Right cardiac atrium (tissue), 5 donors: ENCODE results near the gene BBLN. TPM values are rescaled to one million over a fixed set of nuclear protein-coding genes. Genes with fewer than 3 reads are reported as not detected.

ENCODE experiments used
- ATAC-seq, 2 donors: fragments of 200-7000 bp; cut with Tn5 transposase; one replicate each; pipeline versions ENCODE4 v1.8.0 to v1.9.1; 2020; ENCODE audit warnings: moderate library complexity in 2 of 2, mild to moderate bottlenecking in 1 of 2
- DNase-seq, 3 donors: peaks; one replicate each; pipeline ENCODE4 v3.0.0-alpha.2; 2020
- H3K27ac ChIP-seq: one replicate; pipeline ENCODE4 v1.5.1; 2013; ENCODE audit warnings: mild to moderate bottlenecking, low read length, control low read depth, moderate library complexity
- H3K27me3 ChIP-seq: one replicate; pipeline ENCODE4 v1.6.1; 2013; ENCODE audit not compliant: control insufficient read depth, insufficient read depth
- H3K4me1 ChIP-seq: one replicate; pipeline ENCODE4 v1.6.1; 2013; ENCODE audit warnings: low read length; ENCODE audit not compliant: control insufficient read depth, insufficient read depth
- H3K4me3 ChIP-seq: one replicate; pipeline ENCODE4 v1.5.1; 2013; ENCODE audit warnings: low read length, control low read depth
- H3K9me3 ChIP-seq: one replicate; pipeline ENCODE4 v1.6.1; 2013; ENCODE audit warnings: low read length; ENCODE audit not compliant: control insufficient read depth
- WGBS: extraction: QIAGEN DNeasy Blood & Tissue Kit; methylation state at CpG from one replicate; pipeline ENCODE4 v1.1.7; 2013; 5-methylcytosine and 5-hydroxymethylcytosine counted together
- intact Hi-C, 4 donors: fragments of 100-400 bp; cut with DNase I; formaldehyde crosslinking; loops; one replicate each; pipeline versions ENCODE4 v1.11.0 to v1.14.0; 2022 to 2023
- polyA plus RNA-seq: library from polyadenylated mRNA; stranded (reverse); fragments of 200-250 nt; gene quantifications from one replicate; pipeline ENCODE4 v1.2.3, GENCODE V29; 2013
- total RNA-seq, 4 donors: library from RNA; stranded (reverse); fragmentation: NEBNext Ultra II Directional; extraction: Animal tissue kit (Norgen Biotek cat#: 25700); gene quantifications; one replicate each; pipeline ENCODE4 v1.2.1, GENCODE V29; 2021
- donor health status: healthy with polysubstance abuse.
- donor health status: DM: no; HTN: yes; CAD: no.
- donor health status: DM: no; HTN: no; CAD: no.
- donor health status: DM: no; HTN: yes; CAD: no; lungs with severe emphysema.
- donor health status: DM: yes; HTN: yes; CAD: no.

The BBLN gene
- total and polyA plus RNA-seq, 5 donors: 41.6 to 138 (median 51.9) TPM

DNA sequence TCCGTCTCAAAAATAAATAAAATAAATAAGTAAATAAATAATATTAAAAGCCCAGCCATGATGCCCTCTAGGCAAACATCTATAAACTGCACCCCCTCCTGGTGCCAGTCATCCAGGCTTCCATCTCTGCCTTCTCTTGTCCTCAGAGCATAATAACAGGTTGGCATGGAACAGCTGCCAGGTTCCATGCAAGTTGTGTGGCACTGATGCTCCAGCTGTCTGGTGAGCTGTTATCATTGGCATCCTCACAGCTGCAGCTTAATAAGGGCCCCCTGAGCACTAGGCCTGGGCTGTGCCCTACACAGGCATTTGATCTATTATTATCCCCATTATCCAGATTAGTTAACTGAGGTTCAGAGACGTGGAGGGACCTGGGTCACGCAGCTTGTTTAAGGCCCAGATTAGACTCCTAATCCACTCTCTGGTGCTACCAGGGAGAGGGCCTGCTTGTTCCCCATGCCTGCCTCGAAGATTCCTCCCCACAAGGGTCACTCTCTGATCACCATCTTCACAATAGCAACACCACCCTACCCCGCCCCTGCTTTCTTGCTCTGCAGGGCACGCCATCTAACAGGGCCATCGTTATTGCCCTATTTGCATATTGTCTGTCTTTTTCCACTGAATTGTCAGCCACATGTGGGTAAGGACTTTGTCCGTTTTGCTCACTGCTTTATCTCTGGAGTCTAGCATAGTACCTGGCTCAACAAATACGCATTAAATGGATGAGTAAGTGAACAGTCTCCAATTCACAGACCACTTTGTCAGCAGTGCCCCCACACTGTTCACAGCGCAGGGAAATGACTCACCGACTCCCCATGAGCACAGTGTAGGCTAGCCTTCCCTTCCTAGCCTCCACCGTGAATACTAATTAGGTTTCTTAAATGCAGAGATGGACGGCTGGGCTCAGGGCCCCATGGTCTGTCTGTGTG is 41.6 kb downstream of the BBLN start:
- intact Hi-C loops: no loop called here
- Histone ChIP-seq H3K4me3 (no peak overlapping the region), H3K27me3 (no peaks in the 10 kb centered on the region), H3K27ac (no peak overlapping the region), H3K4me1 (no peaks in the 10 kb centered on the region), H3K9me3 (no peaks in the 10 kb centered on the region)
- no peak for ATAC-seq
- peak in 2 of 3 donors; percentile 19 to 37 for DNase-seq
- 85% methylated on average over 13 of the region's 13 CpGs for WGBS

DNA sequence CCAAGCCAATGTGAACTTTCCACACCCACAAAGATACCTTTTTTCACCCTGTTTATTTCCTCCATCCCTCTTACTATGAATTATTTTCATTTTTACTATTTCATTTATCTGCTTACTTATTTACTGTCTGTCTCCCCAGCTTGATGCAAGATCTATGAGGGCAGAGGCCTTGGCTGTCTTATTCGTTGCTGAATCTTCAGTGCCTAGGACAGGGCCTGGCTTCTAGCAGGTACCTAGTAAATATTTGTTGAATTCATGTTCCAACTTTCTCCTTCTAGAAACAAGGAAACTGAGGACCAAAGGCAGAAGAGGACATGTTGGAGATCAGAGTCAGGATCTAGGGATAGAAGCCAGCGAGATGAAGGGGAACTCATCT is 42.6 kb downstream of the BBLN start:
- 15% methylated on average over 2 of the region's 2 CpGs for WGBS
- no peaks in the 10 kb centered on the region for H3K9me3 ChIP-seq
- no peak overlapping the region for H3K4me3 ChIP-seq
- H3K4me1 ChIP-seq: no peaks in the 10 kb centered on the region
- H3K27ac ChIP-seq: no peak overlapping the region
- DNase-seq (no peak), ATAC-seq (no peak)
- intact Hi-C loops: no loop called here
- no peaks in the 10 kb centered on the region for H3K27me3 ChIP-seq

DNA sequence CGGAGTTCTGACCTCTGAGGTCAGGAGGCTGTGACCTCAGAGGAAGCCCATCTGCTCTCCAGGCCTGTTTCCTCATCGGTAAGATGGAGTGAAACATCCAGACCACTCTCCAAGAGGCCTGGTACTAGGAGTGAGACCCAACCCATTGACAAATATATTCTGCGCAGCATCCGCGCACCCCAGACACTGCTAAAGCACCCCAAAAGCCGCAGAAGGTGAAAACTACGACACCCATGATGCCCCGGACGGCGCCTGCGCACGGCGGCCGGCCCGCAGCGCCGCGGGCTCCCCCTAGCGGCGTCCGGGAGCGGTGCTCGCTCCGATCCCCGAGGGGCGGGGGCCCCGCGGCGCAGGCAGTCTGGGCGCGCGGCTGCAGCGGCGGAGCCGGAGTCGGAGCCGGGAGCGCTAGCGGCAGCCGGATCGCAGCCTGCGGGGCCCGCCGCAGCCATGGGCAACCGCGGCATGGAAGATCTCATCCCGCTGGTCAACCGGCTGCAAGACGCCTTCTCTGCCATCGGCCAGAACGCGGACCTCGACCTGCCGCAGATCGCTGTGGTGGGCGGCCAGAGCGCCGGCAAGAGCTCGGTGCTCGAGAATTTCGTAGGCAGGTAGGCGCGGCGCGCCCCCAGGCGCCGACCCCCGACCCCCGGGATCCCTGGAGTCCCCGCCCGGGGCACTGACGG is 43.1 kb downstream of the BBLN start, which contains the start of gene DNM1:
Gene DNM1 (plus strand): TSS at position 356 of the 683 bp plus-strand sequence. CDS start 92 bp downstream, at position 448.
- under 1% methylated on average over 72 of the region's 72 CpGs for WGBS
- no peak within 1 kb of the TSS for H3K27ac ChIP-seq
- intact Hi-C loops: no loop called here
- peak; percentile 80 to 84 for ATAC-seq
- H3K9me3 ChIP-seq: no peaks in the 10 kb centered on the region
- H3K4me3 ChIP-seq: peak within 1 kb of the TSS; percentile 48
- H3K27me3 ChIP-seq: no peaks in the 10 kb centered on the region
- no peaks in the 10 kb centered on the region for H3K4me1 ChIP-seq
- DNase-seq: peak; percentile 55 to 88 (median 88)

DNA sequence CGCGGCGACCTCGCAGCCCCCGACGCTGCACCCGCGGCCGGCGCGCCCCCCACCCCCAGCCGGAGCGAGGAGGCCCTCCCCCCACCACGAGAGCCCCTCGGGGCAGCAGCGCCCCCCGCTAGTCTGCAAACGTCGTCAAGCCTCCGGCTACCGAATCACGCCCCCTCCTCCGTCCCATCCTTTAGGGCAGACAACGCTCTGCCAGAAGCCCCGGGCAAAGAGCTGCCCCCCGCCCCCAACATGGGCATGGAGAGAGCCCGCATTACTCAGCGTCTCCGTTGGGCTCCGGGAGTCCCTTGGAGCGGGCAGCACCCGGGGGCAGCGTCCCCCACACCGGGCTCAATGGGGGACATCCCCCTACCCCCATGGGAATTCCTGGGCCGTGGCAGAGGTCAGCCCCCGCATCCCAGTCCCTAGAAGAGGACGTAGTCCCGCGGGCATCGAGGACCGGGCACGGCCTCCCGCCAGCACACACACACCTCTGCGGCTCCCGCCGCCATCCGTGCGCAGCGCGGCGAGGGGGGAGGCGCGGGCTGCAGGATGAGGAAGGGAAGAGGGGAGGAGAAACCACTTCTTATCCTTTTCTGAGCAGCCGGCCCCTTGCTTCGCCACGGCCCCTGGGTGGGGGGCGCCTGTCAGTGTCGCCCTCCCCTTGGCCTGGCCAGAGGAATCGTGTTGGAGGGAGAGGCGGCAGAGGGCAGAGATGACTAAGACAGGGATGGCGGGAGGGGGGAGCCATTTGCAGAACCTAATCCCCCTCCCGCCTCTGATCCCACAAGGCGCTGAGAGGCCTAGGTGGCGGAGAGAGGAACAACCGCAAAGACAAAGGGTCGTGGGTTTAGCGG is 43.9 kb downstream of the BBLN start:
- peak; percentile 33 to 39 for ATAC-seq
- no peak overlapping the region for H3K27ac ChIP-seq
- intact Hi-C loops: no loop called here
- no peaks in the 10 kb centered on the region for H3K9me3 ChIP-seq
- 1% methylated on average over 67 of the region's 67 CpGs for WGBS
- H3K4me1 ChIP-seq: no peaks in the 10 kb centered on the region
- peak; percentile 48 to 77 (median 67) for DNase-seq
- no peaks in the 10 kb centered on the region for H3K27me3 ChIP-seq
- H3K4me3 ChIP-seq: peak overlapping the region; percentile 48

DNA sequence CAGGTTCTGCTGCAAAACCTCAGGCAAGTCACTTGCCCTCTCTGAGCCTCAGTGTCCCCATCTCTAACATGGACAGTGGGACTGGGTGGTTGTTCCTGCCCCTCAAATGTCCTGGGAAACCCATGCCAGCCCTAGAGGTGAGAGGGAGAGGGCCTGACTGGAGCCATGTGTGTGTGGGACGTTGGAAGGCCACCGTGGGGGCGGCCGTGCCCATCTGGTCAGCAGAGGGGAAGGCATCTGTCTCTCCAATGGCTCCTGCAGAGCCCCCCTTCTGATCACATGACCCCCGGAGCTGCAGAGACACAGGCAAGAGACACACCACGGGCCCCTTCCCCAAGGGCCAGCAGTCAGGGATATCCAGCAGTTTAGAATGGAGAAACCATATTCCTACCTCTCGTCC is 44.8 kb downstream of the BBLN start:
- WGBS: 75% methylated on average over 7 of the region's 7 CpGs
- no peaks in the 10 kb centered on the region for H3K9me3 ChIP-seq
- H3K4me3 ChIP-seq: no peak overlapping the region
- intact Hi-C loops: no loop called here
- no peaks in the 10 kb centered on the region for H3K27me3 ChIP-seq
- H3K4me1 ChIP-seq: no peaks in the 10 kb centered on the region
- DNase-seq: no peak
- no peak overlapping the region for H3K27ac ChIP-seq
- no peak for ATAC-seq

DNA sequence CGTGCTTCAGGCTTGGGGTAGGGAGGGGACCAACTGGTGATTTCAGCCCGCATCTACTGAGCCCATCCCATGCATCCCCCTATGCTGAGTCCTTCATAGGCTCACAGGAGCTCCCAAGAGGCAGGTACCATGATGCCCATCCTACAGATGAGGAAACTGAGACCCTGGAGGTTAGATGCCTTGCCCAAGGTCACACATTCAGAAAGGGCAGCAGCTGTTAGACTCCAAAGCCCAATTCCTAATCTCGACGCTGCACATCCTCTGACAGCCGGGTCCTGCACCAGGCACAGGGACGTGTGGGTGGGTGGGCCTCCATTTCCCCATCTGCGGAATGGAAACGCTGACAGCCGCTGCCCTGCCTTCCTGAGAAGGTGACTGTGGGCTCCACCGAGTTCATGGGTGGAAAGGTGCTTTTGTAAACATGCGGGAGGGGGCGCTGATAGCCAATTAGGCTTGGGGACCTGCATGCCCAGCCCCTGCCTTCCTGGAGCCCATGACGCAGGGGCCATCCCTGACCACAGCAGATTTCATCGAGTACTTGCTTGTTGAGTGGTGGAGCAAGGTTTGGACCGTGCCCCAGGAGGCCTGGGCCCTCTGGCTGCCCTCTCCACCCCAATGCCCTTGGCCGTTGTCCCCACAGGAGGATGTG is 45.4 kb downstream of the BBLN start:
- WGBS: 81% methylated on average over 16 of the region's 16 CpGs
- Histone ChIP-seq H3K9me3 (no peaks in the 10 kb centered on the region), H3K27ac (no peak overlapping the region), H3K4me3 (no peak overlapping the region), H3K4me1 (no peaks in the 10 kb centered on the region), H3K27me3 (no peaks in the 10 kb centered on the region)
- ATAC-seq (no peak), DNase-seq (no peak)
- intact Hi-C loops: no loop called here

DNA sequence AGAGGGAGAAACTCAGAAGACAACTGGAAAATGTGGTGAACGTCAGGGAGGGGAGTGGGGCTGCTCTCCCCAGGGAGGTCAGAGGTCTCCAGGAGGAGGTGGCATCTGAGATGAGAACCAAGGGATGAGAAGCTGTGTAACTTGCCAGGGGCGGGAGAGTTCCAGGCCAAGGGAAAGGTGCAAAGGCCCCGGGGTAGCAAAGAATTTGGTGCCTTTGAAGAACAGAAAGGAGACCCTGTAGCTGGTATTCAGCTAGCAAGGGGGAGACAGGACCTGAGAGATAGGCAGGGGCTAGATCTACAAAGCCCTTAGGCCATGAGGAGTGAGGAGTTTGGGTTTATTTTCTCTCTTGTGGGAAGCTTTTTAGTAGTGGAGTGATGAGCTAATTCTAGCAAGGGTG is 46.4 kb downstream of the BBLN start:
- Histone ChIP-seq H3K27me3 (no peaks in the 10 kb centered on the region), H3K9me3 (no peaks in the 10 kb centered on the region), H3K4me1 (no peaks in the 10 kb centered on the region), H3K4me3 (no peak overlapping the region), H3K27ac (no peak overlapping the region)
- DNase-seq (no peak), ATAC-seq (no peak)
- intact Hi-C loops: no loop called here
- WGBS: 83% methylated on average over 3 of the region's 3 CpGs

DNA sequence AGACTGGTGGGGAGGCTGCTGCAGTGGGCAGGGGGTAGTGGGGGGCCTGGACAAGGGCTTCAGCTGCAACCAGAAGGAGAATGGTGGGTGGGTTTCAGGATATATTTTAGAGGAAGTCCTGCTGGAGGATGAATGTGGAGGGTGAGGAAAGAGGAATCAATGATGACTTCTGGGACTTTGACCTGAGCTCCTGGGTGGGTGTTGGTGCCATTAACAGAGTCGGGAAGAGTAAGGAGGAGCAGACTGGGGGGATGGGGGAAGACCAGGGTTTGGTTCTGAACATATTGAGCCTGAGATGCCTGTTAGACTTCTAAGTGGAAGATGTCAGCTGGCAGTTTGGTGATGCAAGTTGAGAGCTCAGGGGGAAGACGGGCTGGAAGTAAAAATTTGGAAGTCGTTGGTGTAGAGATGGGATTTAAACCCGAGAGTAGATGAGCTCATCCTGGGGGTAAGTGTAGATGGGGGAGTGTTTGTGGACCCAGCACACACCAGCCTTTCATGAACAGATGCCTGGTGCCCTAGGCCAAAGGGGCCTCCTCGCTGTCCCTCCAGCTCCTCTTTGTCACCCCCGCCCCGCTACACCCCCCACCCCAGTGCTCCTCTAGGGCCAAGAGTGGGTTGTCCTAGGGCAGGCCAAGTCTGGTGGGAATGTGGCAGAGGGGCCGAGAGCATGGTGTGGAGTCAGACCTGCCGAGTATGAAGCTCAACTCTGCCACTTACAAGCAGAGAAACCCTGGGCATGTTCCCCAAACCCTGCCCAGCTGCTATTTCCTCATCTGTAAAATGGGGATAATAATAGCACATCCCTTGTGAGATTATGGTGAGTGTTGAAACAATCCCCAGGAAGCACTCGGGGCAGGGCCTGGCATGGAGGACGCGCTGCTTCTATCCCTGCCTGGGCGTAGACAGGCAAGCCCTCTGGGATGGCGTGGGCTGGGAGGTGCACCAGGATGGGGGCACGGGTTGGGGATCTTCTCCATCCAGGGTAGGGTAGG is 47.1 kb downstream of the BBLN start:
- ATAC-seq (no peak), DNase-seq (no peak)
- 69% methylated on average over 15 of the region's 15 CpGs for WGBS
- intact Hi-C loops: no loop called here
- no peaks in the 10 kb centered on the region for H3K4me1 ChIP-seq
- no peaks in the 10 kb centered on the region for H3K27me3 ChIP-seq
- H3K4me3 ChIP-seq: no peak overlapping the region
- no peak overlapping the region for H3K27ac ChIP-seq
- H3K9me3 ChIP-seq: no peaks in the 10 kb centered on the region

DNA sequence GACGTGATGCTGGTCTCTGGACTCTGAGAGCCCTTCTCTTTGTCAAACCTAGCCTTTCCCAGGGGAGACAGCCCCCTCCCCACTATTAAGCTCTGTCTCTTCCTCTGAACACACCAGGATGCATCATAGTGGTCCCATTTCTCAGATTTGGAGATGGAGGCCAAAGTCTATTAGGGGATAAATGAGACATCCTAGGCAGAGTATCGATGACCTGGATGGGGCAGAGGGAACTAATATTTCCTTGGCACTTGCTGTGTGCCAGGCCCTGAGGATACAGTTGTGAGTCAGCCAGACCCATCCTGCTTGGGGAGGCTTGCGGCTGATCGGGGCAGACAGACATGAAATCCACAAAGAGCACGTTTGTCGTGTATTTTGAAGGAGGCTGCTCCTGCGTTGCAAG is 48.3 kb downstream of the BBLN start:
- no peak for ATAC-seq
- intact Hi-C loops: no loop called here
- Histone ChIP-seq H3K4me1 (no peaks in the 10 kb centered on the region), H3K4me3 (no peak overlapping the region), H3K27me3 (no peaks in the 10 kb centered on the region), H3K9me3 (no peaks in the 10 kb centered on the region), H3K27ac (no peak overlapping the region)
- 89% methylated on average over 7 of the region's 7 CpGs for WGBS
- no peak for DNase-seq
